ENCODE results near the gene TNPO3. TPM values are rescaled to one million over a fixed set of nuclear protein-coding genes. Genes with fewer than 3 reads are reported as not detected.

TNPO3 gene
- total and polyA plus RNA-seq, 4 donors: 12.3 to 45.9 (median 25.9) TPM

- Histone ChIP-seq H3K27me3 (ENCODE audit: control insufficient read depth in 3 of 3, insufficient read depth in 3 of 3, low read length in 2 of 3) (peaks cover 5 to 41% (median 27%) of the 10 kb centered on the region in 3 donors), H3K27ac (ENCODE audit: low read depth in 1 of 2, low read length in 1 of 2) (no peak overlapping the region), H3K9ac (ENCODE audit: insufficient read depth in 1 of 2, low read length in 2 of 2) (no peak overlapping the region), H3K9me3 (ENCODE audit: control insufficient read depth in 4 of 4, insufficient read depth in 3 of 4, low read length in 3 of 4) (peaks cover 0 to 14% (median 0%) of the 10 kb centered on the region in 4 donors), H3K4me1 (ENCODE audit: control insufficient read depth in 5 of 5, insufficient read depth in 5 of 5, low read length in 5 of 5) (peaks cover 0 to 18% (median under 1%) of the 10 kb centered on the region in 5 donors), H3K4me3 (no peak overlapping the region), H3K36me3 (ENCODE audit: control insufficient read depth in 4 of 4, insufficient read depth in 4 of 4, low read length in 4 of 4) (no peaks in the 10 kb centered on the region)
- no peak for TF ChIP-seq CTCF (IDR thresholded peaks at IDR 0.05; ENCODE audit: control extremely low read depth, extremely low read depth)
- DNase-seq (no peak), ATAC-seq (ENCODE audit: insufficient read depth, low FRiP score) (no peak)
- WGBS, 2 donors: 24 to 31% methylated on average over 59 to 69 of the region's 69 CpGs
These were observed 138.9 kb downstream of the TNPO3 start for GRCh38 chr7:128915841-128916642.

DNA sequence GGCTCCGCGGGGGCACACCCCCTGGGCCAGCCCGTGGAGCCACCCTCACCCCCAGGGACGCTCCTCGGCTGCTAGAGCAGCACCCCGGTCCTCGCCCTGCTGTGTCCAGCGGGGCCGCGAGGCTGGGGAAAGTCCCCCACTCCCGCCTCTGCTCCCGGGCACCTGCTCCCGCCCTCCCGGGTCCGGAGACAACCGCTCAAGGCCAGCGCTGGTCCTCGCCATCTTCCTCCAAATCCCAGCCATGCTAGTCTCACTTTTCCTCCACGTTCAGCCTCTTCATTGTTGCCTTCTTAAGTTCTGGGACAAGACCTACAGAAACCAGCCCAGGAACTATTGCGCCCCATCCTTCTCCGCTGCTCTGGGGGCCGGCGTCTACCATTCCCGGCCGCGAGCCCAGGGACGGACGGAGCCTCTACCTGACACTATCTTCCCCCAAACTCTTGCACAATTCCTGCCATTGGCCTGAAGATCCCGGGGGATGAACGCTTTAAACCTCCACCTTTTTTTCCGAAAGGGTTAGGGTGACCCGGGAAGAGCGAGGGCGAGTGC, 139.6 kb downstream of the TNPO3 start:
- Histone ChIP-seq H3K9ac (ENCODE audit: insufficient read depth in 1 of 2, low read length in 2 of 2) (no peak overlapping the region), H3K36me3 (ENCODE audit: control insufficient read depth in 4 of 4, insufficient read depth in 4 of 4, low read length in 4 of 4) (no peaks in the 10 kb centered on the region), H3K9me3 (ENCODE audit: control insufficient read depth in 4 of 4, insufficient read depth in 3 of 4, low read length in 3 of 4) (peaks cover 0 to 14% (median 0%) of the 10 kb centered on the region in 4 donors), H3K4me3 (no peak overlapping the region), H3K4me1 (ENCODE audit: control insufficient read depth in 5 of 5, insufficient read depth in 5 of 5, low read length in 5 of 5) (peaks cover 0 to 20% (median 2%) of the 10 kb centered on the region in 5 donors), H3K27ac (ENCODE audit: low read depth in 1 of 2, low read length in 1 of 2) (no peak overlapping the region), H3K27me3 (ENCODE audit: control insufficient read depth in 3 of 3, insufficient read depth in 3 of 3, low read length in 2 of 3) (peaks cover 5 to 41% (median 21%) of the 10 kb centered on the region in 3 donors)
- TF ChIP-seq CTCF (IDR thresholded peaks at IDR 0.05; ENCODE audit: control extremely low read depth, extremely low read depth): no peak
- DNase-seq: no peak
- WGBS, 2 donors: 2 to 4% methylated on average over 27 to 34 of the region's 34 CpGs
- no peak for ATAC-seq (ENCODE audit: insufficient read depth, low FRiP score)

GRCh38 chr7:128914566-128915151, 140.3 kb downstream of the TNPO3 start:
- Histone ChIP-seq H3K9me3 (ENCODE audit: control insufficient read depth in 4 of 4, insufficient read depth in 3 of 4, low read length in 3 of 4) (peaks cover 0 to 14% (median 0%) of the 10 kb centered on the region in 4 donors), H3K27me3 (ENCODE audit: control insufficient read depth in 3 of 3, insufficient read depth in 3 of 3, low read length in 2 of 3) (peaks cover 5 to 41% (median 21%) of the 10 kb centered on the region in 3 donors), H3K4me1 (ENCODE audit: control insufficient read depth in 5 of 5, insufficient read depth in 5 of 5, low read length in 5 of 5) (peaks cover 0 to 26% (median 2%) of the 10 kb centered on the region in 5 donors), H3K9ac (ENCODE audit: insufficient read depth in 1 of 2, low read length in 2 of 2) (no peak overlapping the region), H3K27ac (ENCODE audit: low read depth in 1 of 2, low read length in 1 of 2) (no peak overlapping the region), H3K36me3 (ENCODE audit: control insufficient read depth in 4 of 4, insufficient read depth in 4 of 4, low read length in 4 of 4) (no peaks in the 10 kb centered on the region), H3K4me3 (no peak overlapping the region)
- no peak for DNase-seq
- no peak for TF ChIP-seq CTCF (IDR thresholded peaks at IDR 0.05; ENCODE audit: control extremely low read depth, extremely low read depth)
- WGBS, 2 donors: 42% methylated on average over 7 to 11 of the region's 11 CpGs
- ATAC-seq (ENCODE audit: insufficient read depth, low FRiP score): no peak
